ENCODE data around the gene GLRX.

GLRX gene

DNA sequence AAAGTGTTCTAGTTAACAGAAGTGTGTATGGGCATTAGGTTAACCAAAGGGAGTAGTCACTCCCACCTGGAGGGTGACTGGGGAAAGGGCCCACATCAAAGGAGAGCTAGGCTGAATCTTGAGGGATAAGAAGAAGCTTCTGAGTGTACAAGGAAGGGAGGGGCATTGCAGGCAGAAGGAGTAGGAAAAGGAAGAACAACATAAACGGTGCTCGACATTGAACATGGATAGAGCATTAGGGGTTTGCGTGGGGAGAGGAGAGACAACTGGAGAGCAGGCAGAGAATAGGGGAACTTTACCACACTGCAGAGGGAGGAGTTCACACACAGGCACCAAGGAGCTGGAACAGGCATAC lies 5.3 kb upstream of the GLRX start:
- peak overlapping the region; percentile 92 for H3K27ac Mint-ChIP-seq
- H3K36me3 Mint-ChIP-seq (ENCODE audit: low read depth) = no peaks in the 10 kb centered on the region
- H3K4me1 Mint-ChIP-seq (ENCODE audit: low read depth) = peaks cover 63% of the 10 kb centered on the region
- no peaks in the 10 kb centered on the region for H3K27me3 Mint-ChIP-seq
- H3K9me3 Mint-ChIP-seq = no peaks in the 10 kb centered on the region
- intact Hi-C loops (cut with micrococcal nuclease) = no loop called here
- no peak overlapping the region for H3K4me3 Mint-ChIP-seq

DNA sequence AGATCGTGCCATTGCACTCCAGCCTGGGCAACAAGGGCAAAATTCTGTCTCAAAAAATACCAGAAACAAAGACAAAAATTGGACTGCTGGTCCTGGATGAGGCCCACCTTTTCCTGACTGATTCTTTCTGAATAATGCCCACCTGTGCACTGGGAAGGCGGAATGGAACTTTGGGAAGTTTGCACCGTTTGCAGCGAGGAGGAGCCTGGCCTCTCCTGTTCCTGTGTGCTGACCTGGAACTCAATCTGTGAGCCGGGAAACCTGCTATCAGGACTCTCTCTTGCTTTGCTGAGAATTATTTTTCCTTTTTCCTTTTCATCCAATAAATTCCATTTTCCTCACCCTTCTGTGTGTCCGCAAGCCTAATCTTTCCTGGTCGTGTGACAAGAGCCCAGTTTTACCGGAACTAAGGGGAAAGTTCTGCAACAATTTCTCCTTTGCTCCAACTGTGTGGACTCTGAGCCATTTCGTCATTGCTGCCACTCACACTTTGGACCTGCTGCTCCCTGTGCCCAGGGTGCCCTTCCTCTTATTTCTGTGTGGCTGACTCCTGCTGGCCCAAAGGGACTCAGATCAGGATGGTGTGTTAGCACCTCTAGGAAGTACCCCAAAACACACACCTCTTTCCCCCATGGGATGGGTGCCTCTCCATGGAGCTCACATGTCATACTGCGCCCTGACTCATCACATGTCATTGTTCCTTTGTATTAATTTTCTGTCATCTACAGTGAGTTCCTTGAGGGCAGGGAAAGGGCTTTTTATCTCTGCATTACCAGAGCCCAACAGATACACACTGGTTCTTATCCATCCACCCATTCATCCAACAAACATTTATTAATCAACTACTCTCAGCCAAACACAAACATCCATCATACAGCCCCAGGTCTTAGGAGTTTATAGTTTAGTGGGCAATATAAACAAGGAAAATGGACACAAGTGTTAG lies 4.7 kb upstream of the GLRX start:
- H3K36me3 Mint-ChIP-seq (ENCODE audit: low read depth) = peaks cover 4% of the 10 kb centered on the region
- peaks cover 57% of the 10 kb centered on the region for H3K4me1 Mint-ChIP-seq (ENCODE audit: low read depth)
- no peaks in the 10 kb centered on the region for H3K9me3 Mint-ChIP-seq
- H3K4me3 Mint-ChIP-seq = no peak overlapping the region
- H3K27ac Mint-ChIP-seq = peak overlapping the region; percentile 92
- H3K27me3 Mint-ChIP-seq = no peaks in the 10 kb centered on the region
- intact Hi-C loops (cut with micrococcal nuclease) = no loop called here

GRCh38 chr5:95825495-95825894 lies 3.0 kb upstream of the GLRX start:
- Mint-ChIP-seq H3K4me1 (ENCODE audit: low read depth) (peaks cover 66% of the 10 kb centered on the region), H3K4me3 (no peak overlapping the region), H3K9me3 (no peaks in the 10 kb centered on the region), H3K36me3 (ENCODE audit: low read depth) (peaks cover 14% of the 10 kb centered on the region), H3K27ac (peak overlapping the region; percentile 92), H3K27me3 (no peaks in the 10 kb centered on the region)
- intact Hi-C loops (cut with micrococcal nuclease) = loop anchor here (2.0 kb wide), 1 partner anchor 17 kb away; no protein-coding TSS in a partner anchor

GRCh38 chr5:95824747-95825146 lies 2.2 kb upstream of the GLRX start:
- Mint-ChIP-seq H3K36me3 (ENCODE audit: low read depth) (peaks cover 14% of the 10 kb centered on the region), H3K9me3 (no peaks in the 10 kb centered on the region), H3K4me3 (no peak overlapping the region), H3K27ac (peak overlapping the region; percentile 92), H3K27me3 (no peaks in the 10 kb centered on the region), H3K4me1 (ENCODE audit: low read depth) (peaks cover 68% of the 10 kb centered on the region)
- intact Hi-C loops (cut with micrococcal nuclease) = loop anchor here (1.0 to 2.0 kb wide), 2 partner anchors 9 to 18 kb away; no protein-coding TSS in a partner anchor

GRCh38 chr5:95823738-95824609 lies 1.4 kb upstream of the GLRX start:
- no peaks in the 10 kb centered on the region for H3K27me3 Mint-ChIP-seq
- H3K9me3 Mint-ChIP-seq = no peaks in the 10 kb centered on the region
- peak overlapping the region; percentile 92 for H3K27ac Mint-ChIP-seq
- intact Hi-C loops (cut with micrococcal nuclease) = loop anchor here (1.0 to 2.0 kb wide), 3 partner anchors 9 to 19 kb away; no protein-coding TSS in a partner anchor
- peak overlapping the region; percentile 95 for H3K4me3 Mint-ChIP-seq
- peaks cover 15% of the 10 kb centered on the region for H3K36me3 Mint-ChIP-seq (ENCODE audit: low read depth)
- H3K4me1 Mint-ChIP-seq (ENCODE audit: low read depth) = peaks cover 76% of the 10 kb centered on the region

- intact Hi-C loops (cut with micrococcal nuclease) = loop anchor here (2.0 kb wide), 1 partner anchor 14 kb away; no protein-coding TSS in a partner anchor
- H3K4me3 Mint-ChIP-seq = peak overlapping the region; percentile 95
- no peaks in the 10 kb centered on the region for H3K27me3 Mint-ChIP-seq
- peak overlapping the region; percentile 92 for H3K27ac Mint-ChIP-seq
- H3K9me3 Mint-ChIP-seq = no peaks in the 10 kb centered on the region
- H3K4me1 Mint-ChIP-seq (ENCODE audit: low read depth) = peaks cover 77% of the 10 kb centered on the region
- H3K36me3 Mint-ChIP-seq (ENCODE audit: low read depth) = peaks cover 22% of the 10 kb centered on the region
These were observed 752 bp upstream of the GLRX start for GRCh38 chr5:95823218-95823737.

DNA sequence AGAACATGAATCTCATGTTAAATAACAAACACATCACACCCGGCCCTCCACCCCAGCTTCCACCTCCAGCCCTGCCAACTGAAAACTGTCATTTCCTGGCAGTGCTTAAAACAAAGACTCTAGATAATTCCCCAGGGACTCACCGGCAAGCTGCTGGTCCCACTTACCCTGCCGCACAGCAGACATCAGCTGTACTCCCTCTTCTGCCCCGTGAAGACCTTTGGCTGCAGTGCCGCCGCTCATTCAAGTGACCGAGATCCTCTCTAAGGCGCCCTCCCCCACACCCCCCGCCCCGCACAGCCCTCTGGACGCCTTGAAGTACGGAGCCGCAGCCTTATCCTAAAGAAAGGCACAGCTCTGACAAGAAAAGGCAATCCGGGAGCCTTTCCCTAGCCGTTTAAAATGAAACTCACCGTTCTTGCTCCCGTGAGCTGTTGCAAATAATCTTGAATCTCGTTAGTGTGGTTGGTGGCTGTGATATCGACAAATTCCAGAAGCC lies 434 bp downstream of the GLRX start:
- intact Hi-C loops (cut with micrococcal nuclease) = loop anchor here (2.0 kb wide), 1 partner anchor 13 kb away; no protein-coding TSS in a partner anchor
- Mint-ChIP-seq H3K4me3 (peak overlapping the region; percentile 95), H3K27ac (peak overlapping the region; percentile 92)

DNA sequence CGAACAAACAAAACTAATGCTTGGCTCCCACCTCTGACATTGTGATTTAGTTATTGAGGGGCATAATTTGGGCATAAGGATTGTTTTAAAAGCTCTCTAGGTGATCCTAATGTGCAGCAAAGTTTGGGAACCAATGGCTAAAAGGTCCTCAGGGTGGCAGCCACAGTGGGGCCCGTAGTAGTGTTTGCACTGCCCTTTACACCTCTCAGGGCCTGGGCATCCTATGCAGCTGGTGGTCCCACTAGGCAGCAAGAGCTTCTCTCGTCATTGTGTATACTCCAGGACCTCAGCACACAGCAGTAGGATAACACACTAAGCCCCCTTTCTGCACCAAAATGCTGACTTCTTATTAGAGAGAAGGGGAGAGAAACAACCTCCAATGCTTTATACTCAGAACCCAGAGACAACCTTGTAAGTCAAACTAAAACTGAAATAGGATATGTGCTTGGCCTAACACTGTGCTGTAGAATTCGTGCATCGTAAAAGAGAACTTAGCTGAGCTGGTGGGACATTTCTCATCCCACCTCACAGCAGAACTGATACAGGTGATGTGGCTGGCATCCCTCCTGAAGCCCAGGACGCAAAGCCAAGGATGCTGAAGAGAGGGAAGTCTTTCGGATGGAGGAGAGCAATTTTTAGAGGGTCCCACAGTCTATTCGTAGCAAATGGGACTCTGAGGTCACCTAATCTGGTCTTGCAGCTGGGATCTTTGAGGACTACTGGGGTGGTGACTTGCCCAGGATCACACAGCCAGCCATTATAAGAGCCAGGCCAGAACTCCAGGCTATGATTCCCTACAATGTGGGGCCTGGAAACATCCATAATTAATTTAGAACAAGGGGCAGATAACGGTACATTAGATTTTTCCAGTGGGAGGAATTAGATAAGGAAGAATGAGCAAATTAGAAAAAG lies 1.2 kb downstream of the GLRX start:
- Mint-ChIP-seq H3K36me3 (ENCODE audit: low read depth) (peaks cover 41% of the 10 kb centered on the region), H3K4me1 (ENCODE audit: low read depth) (peaks cover 81% of the 10 kb centered on the region), H3K27ac (peak overlapping the region; percentile 92), H3K4me3 (peak overlapping the region; percentile 95), H3K27me3 (no peaks in the 10 kb centered on the region), H3K9me3 (no peaks in the 10 kb centered on the region)
- intact Hi-C loops (cut with micrococcal nuclease) = loop anchor here (2.0 kb wide), 1 partner anchor 13 kb away; no protein-coding TSS in a partner anchor

More for the DNA sequence above, 434 bp downstream of the GLRX start:
- H3K36me3 Mint-ChIP-seq (ENCODE audit: low read depth) = peaks cover 34% of the 10 kb centered on the region
- no peaks in the 10 kb centered on the region for H3K27me3 Mint-ChIP-seq
- no peaks in the 10 kb centered on the region for H3K9me3 Mint-ChIP-seq
- H3K4me1 Mint-ChIP-seq (ENCODE audit: low read depth) = peaks cover 77% of the 10 kb centered on the region

GRCh38 chr5:95818181-95819147 lies 4.1 kb downstream of the GLRX start:
- Mint-ChIP-seq H3K9me3 (no peaks in the 10 kb centered on the region), H3K4me1 (ENCODE audit: low read depth) (peaks cover 70% of the 10 kb centered on the region), H3K4me3 (peak overlapping the region; percentile 75), H3K36me3 (ENCODE audit: low read depth) (peaks cover 70% of the 10 kb centered on the region), H3K27ac (peak overlapping the region; percentile 74), H3K27me3 (no peaks in the 10 kb centered on the region)
- intact Hi-C loops (cut with micrococcal nuclease) = loop anchor here (5.0 kb wide), 1 partner anchor 36 kb away; no protein-coding TSS in a partner anchor

DNA sequence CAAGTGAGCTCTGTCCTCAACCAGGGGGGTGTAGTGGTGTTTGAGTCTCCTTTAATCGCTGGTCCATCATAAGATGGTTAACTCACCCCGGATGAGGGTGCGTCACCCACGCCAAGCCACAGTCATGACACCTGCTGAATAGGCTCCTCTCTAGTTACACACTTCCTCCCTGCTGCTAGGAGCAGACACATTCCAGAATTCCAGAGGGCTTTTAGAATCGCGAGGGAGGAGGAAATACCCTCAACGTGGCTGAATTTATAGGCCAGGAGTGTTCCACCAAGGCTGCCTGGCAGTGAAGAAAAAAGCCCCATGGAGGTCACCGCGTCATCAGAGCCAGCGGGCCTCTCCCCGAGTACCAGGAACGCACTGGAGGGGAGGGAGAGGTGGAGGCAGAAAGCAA lies 5.1 kb downstream of the GLRX start:
- Mint-ChIP-seq H3K4me3 (peak overlapping the region; percentile 75), H3K27me3 (no peaks in the 10 kb centered on the region), H3K9me3 (no peaks in the 10 kb centered on the region), H3K4me1 (ENCODE audit: low read depth) (peaks cover 73% of the 10 kb centered on the region), H3K27ac (peak overlapping the region; percentile 74), H3K36me3 (ENCODE audit: low read depth) (peaks cover 76% of the 10 kb centered on the region)
- intact Hi-C loops (cut with micrococcal nuclease) = loop anchor here (5.0 kb wide), 1 partner anchor 35 kb away; no protein-coding TSS in a partner anchor

- peaks cover 76% of the 10 kb centered on the region for H3K36me3 Mint-ChIP-seq (ENCODE audit: low read depth)
- H3K27me3 Mint-ChIP-seq = no peaks in the 10 kb centered on the region
- no peak overlapping the region for H3K4me3 Mint-ChIP-seq
- H3K4me1 Mint-ChIP-seq (ENCODE audit: low read depth) = peaks cover 78% of the 10 kb centered on the region
- no peaks in the 10 kb centered on the region for H3K9me3 Mint-ChIP-seq
- intact Hi-C loops (cut with micrococcal nuclease) = loop anchor here (5.0 kb wide), 1 partner anchor 34 kb away; no protein-coding TSS in a partner anchor
- H3K27ac Mint-ChIP-seq = no peak overlapping the region
These were observed 5.8 kb downstream of the GLRX start for GRCh38 chr5:95816776-95817175.

GRCh38 chr5:95816341-95816740 lies 6.2 kb downstream of the GLRX start:
- Mint-ChIP-seq H3K27me3 (no peaks in the 10 kb centered on the region), H3K36me3 (ENCODE audit: low read depth) (peaks cover 76% of the 10 kb centered on the region), H3K27ac (no peak overlapping the region), H3K4me3 (no peak overlapping the region), H3K4me1 (ENCODE audit: low read depth) (peaks cover 78% of the 10 kb centered on the region), H3K9me3 (no peaks in the 10 kb centered on the region)
- intact Hi-C loops (cut with micrococcal nuclease) = loop anchor here (5.0 kb wide), 1 partner anchor 34 kb away; no protein-coding TSS in a partner anchor

Measured in dendritic cell treated with granulocyte-macrophage colony-stimulating factor and Interleukin-4, amounts not matched to agents 40 ng/mL and 50 ng/mL, for 4 days (primary cell).